Motor neuron (in vitro differentiated cells): Measurements from ENCODE around the gene SEC24B. TPM values are rescaled to one million over a fixed set of nuclear protein-coding genes. Genes with fewer than 3 reads are reported as not detected.
"Not testable (repeated sequence)": the region's sequence is repeated elsewhere in the genome, so short reads cannot be mapped to it uniquely, and the experiment has no call there.

Source experiments
- ATAC-seq, 8 experiments: fragments of 200-7000 bp; cut with Tn5 transposase; replicated peaks in 6 of 8; 2 replicates each; pipeline ENCODE4 v1.8.0; 2021; ENCODE audit warnings: mild to moderate bottlenecking in 8 of 8, moderate library complexity in 8 of 8
- H3K27ac ChIP-seq, 2 donors: fragments of 250-450 bp; sonication (Bioruptor Pico); 2 replicates each; pipeline ENCODE4 v1.9.0; 2021; ENCODE audit warnings: antibody characterized with exemption in 2 of 2, mild to moderate bottlenecking in 2 of 2, moderate library complexity in 1 of 2
- H3K4me1 ChIP-seq, 2 donors: fragments of 250-450 bp; sonication (Bioruptor Pico); replicated peaks in 1 of 2; 2 replicates each; pipeline ENCODE4 v1.6.1; 2021; ENCODE audit warnings: antibody characterized with exemption in 2 of 2, mild to moderate bottlenecking in 2 of 2, moderate library complexity in 1 of 2
- H3K4me3 ChIP-seq, 5 donors: fragments of 250-450 bp; sonication (Bioruptor Pico); 2 replicates each; pipeline ENCODE4 v1.9.0; 2021; ENCODE audit warnings: antibody characterized with exemption in 5 of 5, mild to moderate bottlenecking in 5 of 5, moderate library complexity in 4 of 5
- whole genome bisulfite sequencing, 10 experiments: fragments of 450-650 bp; shearing (Covaris generic); methylation state at CpG; one replicate each; pipeline ENCODE4 v1.0.0; 2022; 5-methylcytosine and 5-hydroxymethylcytosine counted together
- in situ Hi-C, 9 experiments: fragments of 400-800 bp; cut with MboI; loops; one replicate each; pipeline ENCODE4 v1.15.0; 2021; ENCODE audit warnings: low sequenced_read_pairs in 9 of 9, low pct_unique_long_range_greater_than_20kb in 2 of 9; ENCODE audit not compliant: unreplicated experiment in 9 of 9
- total RNA-seq, 8 experiments: library from RNA; unstranded; fragments of 300-600 nt; gene quantifications; 2 replicates each; pipeline versions ENCODE4 v1.2.3 to v1.2.4, GENCODE V29; 2022

Gene SEC24B
- total RNA-seq, 8 experiments from 2014 or later = 15.9 to 28.5 (median 22.4) TPM

GRCh38 chr4:109532182-109532581, 98.6 kb downstream of the SEC24B start:
- in situ Hi-C loops = loop anchor here in 1 of 9 experiments (25.0 kb wide), 1 partner anchor 280 kb away; the partner anchor contains the start of genes CFI and GAR1
- no peak overlapping the region for H3K27ac ChIP-seq
- peak in 3 of 8 experiments; percentile 56 to 80 (median 59) for ATAC-seq

GRCh38 chr4:109545401-109545800, 111.8 kb downstream of the SEC24B start:
- WGBS, 10 experiments = 71 to 100% (median 87%) methylated on average over 1 of the region's 1 CpG; no CpG with 5 or more reads in 2 of the 10 experiments
- Histone ChIP-seq H3K27ac (no peak overlapping the region), H3K4me1 (no peaks in the 10 kb centered on the region), H3K4me3 (no peak overlapping the region)
- ATAC-seq = peak in 1 of 8 experiments; percentile 22
- in situ Hi-C loops = loop anchor here in 1 of 9 experiments (25.0 kb wide), 1 partner anchor 267 kb away; the partner anchor contains the start of genes CFI and GAR1

More at GRCh38 chr4:109532182-109532581, 98.6 kb downstream of the SEC24B start:
- Histone ChIP-seq H3K4me3 (no peak overlapping the region), H3K4me1 (no peaks in the 10 kb centered on the region)

- Histone ChIP-seq H3K27ac (no peak overlapping the region), H3K4me3 (no peak overlapping the region), H3K4me1 (no peaks in the 10 kb centered on the region)
- in situ Hi-C loops = loop anchor here in 1 of 9 experiments (25.0 kb wide), 1 partner anchor 265 kb away; the partner anchor contains the start of genes CFI and GAR1
- peak in 1 of 8 experiments; percentile 31 for ATAC-seq
- 70 to 91% (median 85%) methylated on average over 2 to 5 of the region's 5 CpGs; no CpG with 5 or more reads in 3 of the 10 experiments for WGBS, 10 experiments
Observed at GRCh38 chr4:109547394-109547793, 113.8 kb downstream of the SEC24B start.

- Histone ChIP-seq H3K4me3 (no peak overlapping the region), H3K27ac (no peak overlapping the region), H3K4me1 (no peaks in the 10 kb centered on the region)
- peak in 2 of 8 experiments; percentile 49 to 77 for ATAC-seq
- WGBS, 10 experiments = 13 to 100% (median 80%) methylated on average over 1 to 2 of the region's 2 CpGs; no CpG with 5 or more reads in 5 of the 10 experiments
- in situ Hi-C loops = loop anchor here in 1 of 9 experiments (25.0 kb wide), 1 partner anchor 264 kb away; the partner anchor contains the start of genes CFI and GAR1
Observed at GRCh38 chr4:109548655-109549054, 115.0 kb downstream of the SEC24B start.

GRCh38 chr4:109552237-109552636, 118.6 kb downstream of the SEC24B start:
- 95 to 100% (median 100%) methylated on average over 1 to 5 of the region's 6 CpGs; no CpG with 5 or more reads in 1 of the 10 experiments for WGBS, 10 experiments
- no peaks in the 10 kb centered on the region for H3K4me1 ChIP-seq
- H3K27ac ChIP-seq = no peak overlapping the region
- no peak overlapping the region for H3K4me3 ChIP-seq
- ATAC-seq = no peak
- in situ Hi-C loops = no loop called here

- ATAC-seq = no peak
- in situ Hi-C loops = no loop called here
- Histone ChIP-seq H3K4me3 (no peak overlapping the region), H3K27ac (no peak overlapping the region), H3K4me1 (no peaks in the 10 kb centered on the region)
- 67 to 100% (median 89%) methylated on average over 1 to 2 of the region's 2 CpGs; no CpG with 5 or more reads in 2 of the 10 experiments for WGBS, 10 experiments
Observed at GRCh38 chr4:109553130-109553529, 119.5 kb downstream of the SEC24B start.

- 58 to 100% (median 82%) methylated on average over 1 to 3 of the region's 3 CpGs; no CpG with 5 or more reads in 4 of the 10 experiments for WGBS, 10 experiments
- in situ Hi-C loops = no loop called here
- Histone ChIP-seq H3K4me3 (no peak overlapping the region), H3K4me1 (no peaks in the 10 kb centered on the region), H3K27ac (no peak overlapping the region)
- no peak for ATAC-seq
Observed at GRCh38 chr4:109554971-109555370, 121.4 kb downstream of the SEC24B start.

- Histone ChIP-seq H3K4me1 (peaks cover 0 to 6% of the 10 kb centered on the region in 2 donors), H3K4me3 (no peak overlapping the region), H3K27ac (no peak overlapping the region)
- WGBS, 10 experiments = 97% methylated on average over 6 of the region's 28 CpGs; no CpG with 5 or more reads in 9 of the 10 experiments
- ATAC-seq = no peak
- in situ Hi-C loops = no loop called here
Observed at GRCh38 chr4:109557433-109557832, 123.8 kb downstream of the SEC24B start.

GRCh38 chr4:109558095-109558494, 124.5 kb downstream of the SEC24B start:
- H3K4me1 ChIP-seq, H3K4me3 ChIP-seq, H3K27ac ChIP-seq, in situ Hi-C loops, ATAC-seq: not testable (repeated sequence)
- 60 to 100% (median 82%) methylated on average over 1 to 6 of the region's 6 CpGs; no CpG with 5 or more reads in 4 of the 10 experiments for WGBS, 10 experiments

- Histone ChIP-seq H3K4me3 (peak overlapping the region; percentile 45 to 69 (median 60)), H3K4me1 (peaks cover 0 to 8% of the 10 kb centered on the region in 2 donors), H3K27ac (peak overlapping the region in 1 of 2 donors; percentile 3)
- ATAC-seq = peak in 5 of 8 experiments; percentile 32 to 58 (median 37)
- 0 to 11% (median 8%) methylated on average over 3 to 19 of the region's 27 CpGs; no CpG with 5 or more reads in 2 of the 10 experiments for WGBS, 10 experiments
- in situ Hi-C loops = no loop called here
Observed at GRCh38 chr4:109559625-109559982, 126.0 kb downstream of the SEC24B start.

- H3K4me3 ChIP-seq = peak within 1 kb of the TSS; percentile 45 to 69 (median 60)
- H3K27ac ChIP-seq = peak within 1 kb of the TSS in 1 of 2 donors; percentile 16
- peak; percentile 90 to 99 (median 96) for ATAC-seq
- 0 to 5% (median 0%) methylated on average over 2 to 12 of the region's 73 CpGs; no CpG with 5 or more reads in 5 of the 10 experiments for WGBS, 10 experiments
- peaks cover 0 to 8% of the 10 kb centered on the region in 2 donors for H3K4me1 ChIP-seq
- in situ Hi-C loops = no loop called here
Observed at GRCh38 chr4:109559983-109560686, 126.5 kb downstream of the SEC24B start, which contains the start of gene MCUB. MCUB (plus strand) TSS chr4:109560246; CDS start chr4:109560338, 92 bp downstream.

GRCh38 chr4:109560687-109561461, 127.3 kb downstream of the SEC24B start:
- in situ Hi-C loops = no loop called here
- peak overlapping the region; percentile 45 to 69 (median 60) for H3K4me3 ChIP-seq
- peak; percentile 17 to 56 (median 28) for ATAC-seq
- H3K27ac ChIP-seq = peak overlapping the region in 1 of 2 donors; percentile 16
- H3K4me1 ChIP-seq = peaks cover 0 to 8% of the 10 kb centered on the region in 2 donors
- WGBS, 10 experiments = 0 to 10% (median 0%) methylated on average over 1 to 16 of the region's 29 CpGs
